Epidermal melanocyte (primary cell): Measurements from ENCODE around the gene MACC1.
"Not testable (repeated sequence)": the region's sequence is repeated elsewhere in the genome, so short reads cannot be mapped to it uniquely, and the experiment has no call there.

Experiments used
- DNase-seq: peaks from one replicate; pipeline ENCODE4 v3.0.0; 2011; ENCODE audit warnings: low spot score; ENCODE audit not compliant: insufficient read length

Gene MACC1

DNA sequence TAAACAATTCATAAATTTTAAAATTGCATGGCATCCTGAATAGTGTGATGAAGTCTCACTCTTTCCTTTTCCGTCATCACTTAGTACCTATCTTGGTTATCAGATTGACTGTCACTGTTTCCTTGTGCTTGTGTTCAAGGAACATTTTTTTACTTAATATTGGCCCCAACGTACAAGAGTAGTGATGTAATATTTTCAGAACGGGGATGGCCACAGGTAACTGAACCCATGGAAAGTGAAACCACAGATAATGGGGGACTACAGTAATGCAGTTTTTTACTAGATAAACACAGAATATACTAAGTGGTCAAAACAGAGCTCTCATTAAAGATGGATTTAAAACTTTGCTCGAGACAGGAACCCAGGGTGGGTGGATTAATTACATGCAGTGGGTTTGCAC lies 85.4 kb downstream of the MACC1 start:
- DNase-seq, result no peak

GRCh38 chr7:20129920-20130319 lies 87.3 kb downstream of the MACC1 start:
- DNase-seq, result no peak

GRCh38 chr7:20128001-20128400 lies 89.2 kb downstream of the MACC1 start:
- no peak for DNase-seq

DNA sequence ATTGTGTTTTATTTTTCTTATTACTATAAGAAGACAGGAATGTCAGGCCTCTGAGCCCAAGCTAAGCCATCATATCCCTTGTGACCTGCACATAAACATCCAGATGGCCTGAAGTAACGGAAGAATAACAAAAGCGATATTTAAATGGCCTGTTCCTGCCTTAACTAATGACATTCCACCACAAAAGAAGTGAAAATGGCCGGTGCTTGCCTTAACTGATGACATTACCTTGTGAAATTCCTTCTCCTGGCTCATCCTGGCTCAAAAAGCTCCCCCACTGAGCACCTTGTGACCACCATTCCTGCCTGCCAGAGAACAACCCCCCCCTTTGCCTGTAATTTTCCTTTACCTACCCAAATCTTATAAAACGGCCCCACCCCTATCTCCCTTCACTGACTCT lies 91.1 kb downstream of the MACC1 start:
- DNase-seq, result not testable (repeated sequence)

DNA sequence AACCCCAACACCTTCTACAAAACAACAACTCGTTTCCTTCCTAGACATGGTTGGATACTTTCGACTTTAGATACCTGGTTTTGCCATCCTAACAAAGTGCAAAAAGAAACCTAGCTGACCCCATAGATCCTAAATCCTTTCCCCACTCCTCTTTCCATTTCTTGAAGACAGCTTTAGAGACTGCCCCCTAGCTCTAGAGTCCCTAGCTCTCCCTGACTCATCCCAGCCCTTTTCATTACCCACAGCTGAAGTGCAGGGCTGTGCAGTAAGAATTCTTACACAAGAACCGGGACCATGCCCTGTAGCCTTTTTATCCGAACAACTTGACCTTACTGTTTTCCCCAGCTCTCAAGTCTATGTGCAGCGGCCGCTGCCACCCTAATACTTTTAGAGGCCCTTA lies 93.1 kb downstream of the MACC1 start:
- DNase-seq, result not testable (repeated sequence)

DNA sequence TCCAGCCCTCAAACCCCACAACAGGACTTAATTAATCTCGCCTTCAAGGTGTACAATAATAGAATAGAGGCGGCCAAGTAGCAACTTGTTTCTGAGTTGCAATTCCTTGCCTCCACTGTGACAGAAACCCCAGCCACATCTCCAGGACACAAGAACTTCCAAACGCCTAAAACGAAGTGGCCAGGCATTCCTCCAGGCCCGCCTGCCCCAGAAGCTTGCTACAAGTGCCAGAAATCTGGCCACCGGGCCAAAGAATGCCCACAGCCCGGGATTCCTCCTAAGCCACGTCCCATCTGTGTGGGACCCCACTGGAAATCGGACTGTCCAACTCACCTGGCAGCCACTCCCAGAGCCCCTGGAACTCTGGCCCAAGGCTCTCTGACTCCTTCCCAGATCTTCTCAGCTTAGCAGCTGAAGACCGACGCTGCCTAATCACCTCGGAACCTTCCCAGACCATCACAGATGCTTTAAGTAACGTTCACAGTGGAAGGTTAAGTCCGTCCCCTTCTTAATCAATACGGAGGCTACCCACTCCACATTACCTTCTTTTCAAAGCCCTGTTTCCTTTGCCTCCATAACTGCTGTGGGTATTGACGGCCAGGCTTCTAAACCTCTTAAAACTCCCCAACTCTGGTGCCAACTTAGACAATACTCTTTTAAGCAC lies 94.4 kb downstream of the MACC1 start:
- DNase-seq, result not testable (repeated sequence)

DNA sequence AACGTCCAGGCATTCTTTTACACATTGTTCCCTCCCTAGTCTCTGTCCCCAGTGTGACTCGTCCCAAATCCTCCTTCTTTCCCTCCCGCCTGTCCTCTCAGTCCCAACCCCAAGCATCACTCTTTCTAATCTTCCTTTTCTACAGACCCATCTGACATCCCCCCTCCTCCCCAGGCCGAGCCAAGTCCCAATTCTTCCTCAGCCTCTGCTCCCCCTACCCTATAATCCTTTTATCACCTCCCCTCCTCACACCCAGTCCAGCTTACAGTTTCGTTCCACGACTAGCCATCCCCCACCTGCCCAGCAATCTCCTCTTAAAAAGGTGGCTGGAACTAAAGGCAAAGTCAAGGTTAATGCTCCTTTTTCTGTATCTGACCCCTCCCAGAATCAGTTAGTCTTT lies 95.1 kb downstream of the MACC1 start:
- DNase-seq, result no peak

GRCh38 chr7:20121404-20121803 lies 95.8 kb downstream of the MACC1 start:
- DNase-seq, result no peak

DNA sequence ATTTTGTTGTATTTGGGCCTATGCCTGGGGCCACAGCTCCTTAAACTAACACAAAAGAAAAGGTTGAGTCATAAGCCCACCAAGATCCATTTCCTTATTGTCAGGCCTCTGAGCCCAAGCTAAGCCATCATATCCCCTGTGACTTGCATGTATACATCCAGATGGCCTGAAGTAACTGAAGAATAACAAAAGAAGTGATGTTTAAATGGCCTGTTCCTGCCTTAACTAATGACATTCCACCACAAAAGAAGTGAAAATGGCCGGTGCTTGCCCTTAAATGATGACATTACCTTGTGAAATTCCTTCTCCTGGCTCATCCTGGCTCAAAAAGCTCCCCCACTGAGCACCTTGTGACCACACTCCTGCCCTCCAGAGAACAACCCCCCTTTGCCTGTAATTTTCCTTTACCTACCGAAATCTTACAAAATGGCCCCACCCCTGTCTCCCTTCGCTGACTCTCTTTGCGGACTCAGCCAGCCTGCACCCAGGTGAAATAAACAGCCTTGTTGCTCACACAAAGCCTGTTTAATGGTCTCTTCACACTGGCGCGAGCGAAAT lies 96.5 kb downstream of the MACC1 start:
- DNase-seq, result not testable (repeated sequence)

DNA sequence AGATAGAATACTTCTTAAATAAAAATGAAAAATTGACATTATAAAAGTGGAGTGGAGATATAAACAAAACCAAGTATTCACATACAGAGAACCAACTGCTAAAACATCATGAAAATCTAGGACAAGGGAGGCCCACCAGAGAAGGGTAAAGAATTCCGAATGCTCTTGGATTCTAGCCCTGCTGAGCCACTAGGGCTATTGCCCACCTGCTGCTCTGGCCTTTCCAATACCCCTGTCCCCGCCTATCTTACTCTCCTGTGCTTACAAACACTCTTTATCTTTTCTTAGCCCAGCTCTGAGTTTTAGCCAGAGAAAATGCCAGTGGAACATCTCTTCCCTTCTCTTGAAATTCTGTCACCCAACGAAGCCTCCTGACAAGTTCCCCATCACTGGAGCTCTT lies 100.3 kb downstream of the MACC1 start:
- DNase-seq, result no peak

DNA sequence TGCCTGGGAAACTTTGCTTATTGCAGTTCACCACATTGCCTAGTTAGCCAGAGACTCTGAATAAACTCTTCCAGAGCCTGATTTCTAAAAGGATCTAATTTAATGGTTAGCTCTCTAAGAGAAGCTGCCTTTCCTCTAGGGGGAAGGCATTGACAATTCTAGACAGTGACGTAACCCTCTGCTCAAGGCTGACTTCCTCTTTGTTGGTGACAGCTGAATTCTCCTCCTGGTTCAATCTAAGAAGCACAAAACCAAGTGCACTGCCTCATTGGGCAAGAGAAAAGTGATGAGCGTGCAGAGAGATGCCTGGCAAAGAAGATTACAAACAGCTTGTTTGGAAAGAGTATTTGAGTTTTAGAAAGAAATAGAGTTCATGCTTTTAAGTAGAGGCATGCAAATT lies 102.7 kb downstream of the MACC1 start:
- DNase-seq, result no peak

GRCh38 chr7:20113427-20114027 lies 103.7 kb downstream of the MACC1 start:
- DNase-seq, result no peak

- no peak for DNase-seq
Measured at GRCh38 chr7:20112696-20113095, 104.5 kb downstream of the MACC1 start.

DNA sequence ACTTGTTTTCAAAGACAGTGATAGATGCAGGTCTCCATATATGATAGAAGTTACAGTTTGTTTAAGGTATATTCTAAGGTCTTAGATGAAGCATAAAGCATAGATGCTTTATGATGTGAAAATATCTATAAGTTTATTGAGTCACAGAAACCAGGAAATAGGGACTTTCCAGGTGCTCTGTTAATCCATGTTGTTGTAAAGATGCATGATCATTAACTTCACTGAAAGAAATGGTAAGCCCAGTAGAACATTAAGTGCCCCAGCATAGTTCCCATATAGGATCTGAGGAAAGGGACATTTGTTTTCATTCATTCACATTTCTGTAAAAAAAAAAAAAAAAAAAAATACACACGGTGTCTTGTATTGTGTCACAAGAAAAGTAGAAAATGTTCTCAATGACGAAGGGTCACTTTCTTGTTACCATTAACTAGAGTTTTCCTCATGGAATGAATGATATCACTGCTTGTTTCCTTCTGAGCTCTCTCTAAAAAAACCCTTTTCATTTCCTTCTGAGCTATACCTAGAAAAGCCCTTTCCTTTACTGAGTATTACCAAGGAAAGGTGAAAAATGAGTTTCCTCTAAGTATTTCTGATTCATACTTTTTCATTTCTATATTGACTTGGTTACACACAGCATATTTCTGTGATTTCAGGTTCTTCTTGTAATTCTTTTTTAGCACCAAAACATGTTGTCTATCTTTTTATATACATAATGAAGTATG lies 105.2 kb downstream of the MACC1 start:
- DNase-seq, result no peak

DNA sequence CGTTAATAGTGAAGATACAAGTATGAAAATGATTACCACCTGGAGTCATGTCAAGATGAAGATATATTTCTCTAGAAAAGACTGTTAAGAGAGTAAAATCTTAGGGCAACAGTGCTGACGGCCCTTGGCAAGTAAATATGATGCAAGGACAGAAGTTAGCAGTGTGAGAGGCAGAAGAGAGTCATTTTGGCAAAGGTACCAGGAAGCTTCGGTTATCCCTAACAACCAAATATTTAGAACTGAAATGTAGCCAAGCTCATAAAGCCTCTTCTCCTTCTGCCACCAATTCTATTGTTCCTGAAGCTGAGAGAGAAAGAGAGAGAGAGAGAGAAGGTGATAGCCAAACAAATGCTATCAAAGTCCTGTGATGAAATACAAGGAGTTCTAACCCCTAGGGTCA lies 109.6 kb downstream of the MACC1 start:
- DNase-seq, result no peak

- no peak for DNase-seq
Measured at GRCh38 chr7:20104696-20105095, 112.5 kb downstream of the MACC1 start.

GRCh38 chr7:20102982-20103381 lies 114.2 kb downstream of the MACC1 start:
- DNase-seq, result no peak

DNA sequence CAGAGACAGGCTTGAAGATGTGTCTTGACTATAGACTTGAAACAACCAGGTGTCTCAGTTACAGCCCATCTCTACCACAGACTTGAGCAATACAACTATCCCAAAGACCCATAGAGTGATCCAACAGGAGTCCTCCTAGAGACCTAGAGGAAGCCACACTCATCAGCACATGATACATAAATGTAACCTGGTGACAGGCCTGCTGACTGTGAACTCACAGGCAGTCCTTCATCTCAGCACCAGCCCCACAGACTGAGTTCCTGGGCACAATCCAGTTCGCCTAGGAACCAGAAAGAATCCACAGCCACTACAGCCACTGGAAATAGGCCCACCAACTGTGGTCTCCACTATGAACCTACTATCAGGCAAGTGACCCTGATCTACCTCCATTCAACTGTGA lies 121.3 kb downstream of the MACC1 start:
- no peak for DNase-seq

DNA sequence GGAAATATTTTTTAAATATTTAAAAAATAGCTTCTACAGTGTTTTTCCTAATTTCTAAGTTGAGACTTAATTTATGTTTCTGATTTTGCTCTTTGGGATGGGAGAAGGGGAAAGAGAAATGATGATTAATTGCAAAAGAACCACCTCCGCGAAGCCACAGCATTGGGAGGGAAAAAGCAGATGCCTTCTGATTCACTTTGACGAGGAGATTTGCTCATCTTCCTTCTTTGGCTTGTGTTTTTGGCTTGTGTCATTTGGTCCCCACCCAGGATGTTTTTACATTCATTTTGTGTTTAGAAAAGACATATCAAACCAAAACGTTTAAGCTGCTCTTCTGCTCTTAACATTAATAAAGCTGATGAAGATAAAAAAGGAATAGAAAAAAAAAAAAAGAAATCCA lies 121.7 kb downstream of the MACC1 start:
- DNase-seq, result no peak

GRCh38 chr7:20089431-20089830 lies 127.8 kb downstream of the MACC1 start:
- no peak for DNase-seq

- DNase-seq, result no peak
Measured at GRCh38 chr7:20085086-20085485, 132.1 kb downstream of the MACC1 start.
